Measurements from ENCODE around the gene NRIP1.
"Not testable (repeated sequence)": the region's sequence is repeated elsewhere in the genome, so short reads cannot be mapped to it uniquely, and the experiment has no call there.

NRIP1 gene

GRCh38 chr21:15037095-15037899, 27.5 kb downstream of the NRIP1 start:
- DNase-seq = no peak

DNA sequence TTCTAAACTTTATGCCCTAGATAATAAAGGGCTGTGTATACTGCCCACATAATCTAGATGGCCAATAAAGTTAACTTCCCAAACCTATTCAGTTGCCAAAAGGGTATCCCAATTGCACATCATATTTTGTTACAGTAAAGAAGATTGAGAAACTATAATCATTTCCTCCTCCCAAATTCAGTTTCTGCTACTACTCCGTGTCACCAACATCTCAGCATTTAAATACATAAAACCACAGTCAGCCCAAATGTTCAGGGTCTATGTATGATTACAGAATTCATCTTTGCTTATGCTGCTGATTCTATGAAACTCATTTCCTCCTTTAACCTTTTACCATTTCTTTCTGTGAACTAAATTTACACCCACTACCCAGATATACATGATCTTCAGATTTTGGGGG, 28.6 kb downstream of the NRIP1 start:
- DNase-seq = no peak

DNA sequence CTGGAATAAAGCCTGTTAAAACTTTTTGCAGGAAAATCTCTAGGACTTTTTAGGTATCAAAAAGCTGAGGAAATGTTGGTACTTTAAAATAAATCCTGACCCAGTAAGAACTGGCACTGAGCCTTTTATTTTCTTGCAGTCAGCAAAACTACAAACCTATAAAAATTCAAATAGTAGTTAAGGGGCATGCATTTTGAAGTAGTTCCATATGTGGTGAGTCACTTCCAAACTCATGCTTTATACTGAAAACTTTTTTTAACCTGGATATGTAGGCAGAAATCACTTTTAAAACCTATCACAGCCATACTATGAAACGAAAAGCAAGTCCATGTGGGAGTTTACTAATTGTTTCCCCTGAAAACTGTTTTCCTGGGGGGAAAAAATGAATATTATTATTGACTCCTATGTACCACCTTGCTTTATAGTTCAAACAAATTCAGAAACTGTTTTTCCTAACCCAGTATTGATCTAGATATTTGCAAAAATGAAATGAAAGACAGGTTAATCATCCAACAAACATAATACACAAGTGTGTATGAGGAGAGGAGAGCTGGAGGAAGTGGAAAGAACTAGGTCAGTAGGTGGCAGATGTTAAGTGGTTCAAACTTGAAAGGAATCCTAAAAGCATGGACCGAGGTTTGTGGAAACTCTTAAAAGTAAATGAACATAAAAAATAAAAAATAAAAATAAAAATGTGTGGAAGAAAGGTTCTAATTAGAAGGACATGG, 30.5 kb downstream of the NRIP1 start:
- no peak for DNase-seq

GRCh38 chr21:15031790-15032357, 32.9 kb downstream of the NRIP1 start:
- no peak for DNase-seq

GRCh38 chr21:15031362-15031761, 33.4 kb downstream of the NRIP1 start:
- DNase-seq = not testable (repeated sequence)

DNA sequence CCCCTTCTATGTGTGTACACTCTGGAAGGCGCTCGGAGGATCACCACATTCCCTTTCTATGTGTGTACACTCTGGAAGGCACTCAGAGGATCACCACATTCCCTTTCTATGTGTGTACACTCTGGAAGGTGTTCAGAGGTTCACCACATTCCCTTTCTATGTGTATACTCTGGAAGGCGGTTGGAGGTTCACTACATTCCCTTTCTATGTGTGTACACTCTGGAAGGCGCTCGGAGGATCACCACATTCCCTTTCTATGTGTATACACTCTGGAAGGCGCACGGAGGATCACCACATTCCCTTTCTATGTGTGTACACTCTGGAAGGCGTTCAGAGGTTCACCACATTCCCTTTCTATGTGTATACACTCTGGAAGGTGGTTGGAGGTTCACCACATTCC, 33.9 kb downstream of the NRIP1 start:
- DNase-seq = not testable (repeated sequence)

DNA sequence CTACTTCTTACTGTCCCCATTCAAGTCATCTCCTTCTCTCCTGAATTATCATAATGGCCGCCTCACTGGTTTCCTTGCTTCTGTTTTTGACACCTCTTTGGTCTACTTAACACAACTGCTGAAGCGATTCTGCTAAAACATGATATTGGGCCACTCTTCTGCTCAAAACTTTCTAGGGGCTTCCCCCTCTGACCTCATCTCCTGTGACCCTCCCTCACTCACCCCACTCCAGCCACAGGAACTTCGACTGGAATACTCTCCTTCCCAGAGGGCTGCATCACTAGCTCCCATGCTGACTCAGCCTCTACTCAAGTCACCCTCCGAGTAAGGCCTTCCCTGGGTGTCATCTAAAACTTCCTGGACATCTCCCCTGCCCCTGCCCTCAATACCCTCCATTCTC, 35.7 kb downstream of the NRIP1 start:
- DNase-seq = no peak

- DNase-seq = no peak
Measured at GRCh38 chr21:15028186-15028585, 36.6 kb downstream of the NRIP1 start.

DNA sequence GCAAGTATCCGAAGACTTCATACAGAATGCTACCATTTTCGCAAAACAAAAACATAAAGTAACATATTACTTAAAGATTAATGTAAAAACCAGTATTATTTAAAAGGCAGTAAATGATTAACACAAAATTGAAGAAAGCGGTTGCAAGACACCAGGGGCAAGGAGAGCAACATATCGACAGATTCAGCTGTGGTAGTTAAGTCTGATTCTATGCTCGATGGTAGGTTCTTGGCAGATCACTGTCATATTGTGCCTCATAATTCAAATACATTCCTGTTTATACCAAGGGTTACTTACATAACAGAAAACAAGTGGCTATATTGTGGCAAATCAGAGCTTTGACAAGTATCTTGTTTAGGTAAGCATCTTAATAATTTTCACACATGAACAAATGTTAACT, 37.7 kb downstream of the NRIP1 start:
- DNase-seq = no peak

DNA sequence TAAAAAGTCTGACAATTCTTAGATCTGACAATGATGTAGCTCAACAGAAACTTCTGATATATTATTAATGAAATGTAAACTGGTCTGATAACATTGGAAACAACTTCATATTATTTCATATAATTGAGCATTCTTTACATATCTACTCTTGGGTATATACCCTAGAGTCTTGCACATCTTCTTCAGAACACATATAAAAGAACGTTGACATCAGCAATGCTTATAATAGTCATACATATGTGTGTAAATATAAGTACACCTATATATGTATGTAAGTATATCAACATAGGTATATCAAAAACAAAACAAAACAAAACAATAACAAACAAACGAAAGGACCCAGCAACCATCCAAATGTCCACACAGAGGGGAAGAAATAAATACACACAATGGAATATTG, 38.4 kb downstream of the NRIP1 start:
- no peak for DNase-seq

DNA sequence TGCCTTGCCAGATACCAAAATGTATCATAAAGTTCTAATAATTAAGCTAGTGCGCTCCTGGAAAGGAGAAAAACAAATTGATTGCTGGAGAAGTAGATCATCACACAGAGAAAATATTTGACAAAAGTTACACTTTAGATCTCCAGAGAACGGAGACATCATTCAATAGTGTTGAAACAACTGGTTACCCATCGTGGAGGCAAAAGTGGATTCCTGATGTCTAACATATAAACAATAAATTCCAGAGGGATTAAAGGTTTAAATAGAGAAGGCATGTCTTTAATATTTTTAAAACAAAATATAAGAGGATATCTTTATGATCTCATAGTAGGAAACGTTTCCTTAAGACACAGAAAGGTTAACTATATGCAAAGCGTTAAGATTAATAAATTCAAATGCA, 41.0 kb downstream of the NRIP1 start:
- DNase-seq = no peak

DNA sequence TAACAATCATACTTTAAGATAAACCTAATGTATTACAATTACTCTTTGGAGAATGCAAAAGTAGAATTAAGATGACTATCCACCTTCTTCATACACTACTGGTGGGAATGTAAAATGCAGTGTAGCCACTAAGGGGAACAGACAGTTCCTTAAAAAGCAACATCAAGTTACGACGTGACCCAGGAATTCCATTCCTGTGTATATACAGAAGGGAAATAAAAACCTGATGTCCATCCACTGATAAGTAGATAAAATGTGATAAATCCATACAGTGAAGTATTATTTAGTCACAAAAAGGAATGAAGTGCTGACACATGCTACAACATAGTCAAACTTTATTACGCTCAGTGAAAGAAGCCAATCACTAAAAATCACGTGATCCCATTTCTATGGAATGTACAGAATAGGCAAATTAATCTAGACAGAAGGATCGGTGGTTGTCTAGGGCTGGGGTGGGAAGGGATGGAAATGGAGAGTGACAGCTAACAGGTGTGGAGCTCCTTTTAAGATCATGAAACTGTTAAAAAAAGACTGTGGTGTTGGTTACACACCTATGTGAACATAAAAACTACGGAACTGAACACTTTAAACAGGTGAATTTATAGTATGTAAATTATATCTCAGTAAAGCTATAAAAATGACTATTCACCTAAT, 42.1 kb downstream of the NRIP1 start:
- DNase-seq = no peak

GRCh38 chr21:15020797-15021196, 44.0 kb downstream of the NRIP1 start:
- no peak for DNase-seq

- DNase-seq = no peak
Measured at GRCh38 chr21:15018382-15018781, 46.4 kb downstream of the NRIP1 start.

GRCh38 chr21:15015622-15016471, 49.0 kb downstream of the NRIP1 start:
- DNase-seq = no peak

GRCh38 chr21:15014221-15014620, 50.6 kb downstream of the NRIP1 start:
- no peak for DNase-seq

DNA sequence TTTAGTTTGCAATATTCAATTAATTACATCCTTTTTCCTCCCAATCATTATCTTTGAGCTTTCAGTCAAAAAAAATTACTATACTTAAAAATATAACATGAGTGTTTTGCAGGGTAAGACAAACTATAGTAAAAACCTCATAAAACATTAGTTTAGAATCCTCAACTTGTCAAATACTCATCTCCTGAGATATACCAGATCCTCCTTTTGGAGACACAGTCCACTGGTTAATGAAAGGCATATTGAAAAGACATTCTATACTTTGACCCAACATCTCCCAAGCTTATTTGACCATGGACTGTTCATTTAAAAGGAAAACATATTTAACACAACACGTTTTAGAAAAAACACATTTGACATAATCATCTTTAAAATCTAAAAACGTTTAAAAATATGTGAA, 52.8 kb downstream of the NRIP1 start:
- DNase-seq = no peak

DNA sequence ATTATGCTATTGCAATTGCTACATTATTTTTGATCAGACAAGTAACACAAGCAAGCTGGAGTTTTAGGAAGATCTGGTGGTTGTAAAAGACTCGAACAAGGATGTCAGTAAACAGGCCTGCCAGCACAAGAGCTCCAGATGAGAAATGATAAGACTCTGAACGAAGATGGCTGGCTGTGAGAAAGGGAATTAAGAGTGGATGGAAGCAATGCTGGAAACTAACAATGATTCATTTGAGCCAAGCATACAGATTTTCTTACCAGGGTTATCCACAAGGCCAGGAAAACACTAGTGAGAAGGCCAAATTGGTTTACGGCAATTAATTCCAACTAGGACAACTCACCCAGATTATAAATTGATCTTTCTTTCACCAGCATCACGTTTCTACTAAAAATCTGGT, 54.2 kb downstream of the NRIP1 start:
- no peak for DNase-seq

GRCh38 chr21:15009837-15010363, 54.9 kb downstream of the NRIP1 start:
- DNase-seq = no peak

- DNase-seq = no peak
Measured at GRCh38 chr21:15007716-15008296, 57.0 kb downstream of the NRIP1 start.

DNA sequence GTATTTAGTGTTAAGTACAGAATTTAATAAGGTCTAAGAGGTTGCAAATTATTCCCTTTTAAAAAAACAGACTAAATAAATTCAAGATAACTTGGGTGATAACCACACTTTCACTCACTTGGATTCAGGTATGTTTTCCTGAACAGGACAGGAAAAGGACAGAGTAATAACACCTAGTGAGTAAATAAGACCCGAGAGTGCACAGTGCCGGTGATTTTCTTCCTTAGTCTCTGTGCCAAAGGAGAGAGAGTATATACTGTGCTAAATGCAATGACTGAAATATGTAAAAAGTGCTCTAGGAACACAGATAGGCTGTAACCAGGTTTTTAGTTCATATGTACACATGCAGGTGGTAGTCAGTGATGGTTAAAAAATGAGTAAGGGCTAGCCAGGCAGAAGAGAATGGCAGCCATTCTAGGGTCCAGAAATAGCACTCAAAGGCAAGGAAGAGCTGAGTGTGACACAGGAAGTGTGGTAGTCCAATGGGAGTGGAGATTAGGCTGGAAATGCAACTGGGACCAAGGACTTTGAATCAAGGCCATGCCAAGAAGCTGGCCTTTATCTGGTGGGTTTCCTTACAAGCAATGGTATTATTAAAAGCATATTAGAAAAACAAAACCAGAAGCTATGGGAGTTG, 58.1 kb downstream of the NRIP1 start:
- DNase-seq = no peak

Measured in activated CD8-positive, alpha-beta memory T cell treated with anti-CD3 and anti-CD28 coated beads for 24 hours (primary cell).